HPDE6-E6E7 (cell line): ENCODE results near the gene UCKL1.

Experiments used
- DNase-seq: peaks from one replicate; pipeline ENCODE4 v3.0.0; 2011; ENCODE audit warnings: missing footprints; ENCODE audit errors: extremely low spot score

UCKL1 gene

DNA sequence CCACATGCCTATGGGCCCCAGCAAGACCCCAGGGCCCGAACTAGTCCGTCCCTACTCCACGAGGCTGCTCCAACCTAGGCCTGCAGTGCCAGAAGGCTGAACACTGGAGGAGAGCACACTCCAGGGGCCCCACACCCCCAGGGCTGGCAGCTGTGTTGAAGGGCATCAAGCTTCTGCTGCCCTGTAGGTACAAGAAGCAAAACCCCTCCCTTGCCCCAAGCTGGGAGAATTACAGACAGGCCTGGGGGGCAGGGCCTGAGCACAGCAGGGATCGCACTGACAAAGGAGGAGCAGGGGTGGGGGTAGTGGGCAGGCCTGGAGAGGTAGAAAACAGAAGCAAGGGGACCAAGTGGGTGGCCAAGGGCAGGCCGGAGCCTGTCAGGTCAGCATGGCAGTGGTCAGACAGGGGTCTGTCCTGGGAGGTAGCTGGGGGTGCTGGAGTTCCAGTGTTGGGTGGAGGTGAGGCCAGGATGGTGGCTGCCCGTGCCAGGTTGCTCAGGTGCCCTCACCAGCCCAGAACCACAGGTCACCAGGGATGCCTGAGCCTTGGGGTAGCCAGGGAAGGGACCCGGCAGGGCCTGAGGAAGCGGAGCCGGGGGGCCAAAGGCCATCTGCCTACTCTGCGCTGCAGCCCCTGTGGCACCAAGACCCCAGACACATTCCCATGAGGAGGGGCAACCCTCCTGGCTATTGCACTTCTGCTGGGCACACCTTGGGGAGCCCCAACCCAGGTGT, 2.9 kb upstream of the UCKL1 start:
- DNase-seq, result no peak

- no peak for DNase-seq
Observed at GRCh38 chr20:63958471-63958870, 2.3 kb upstream of the UCKL1 start.

GRCh38 chr20:63957690-63958441, 1.6 kb upstream of the UCKL1 start:
- DNase-seq, result peak; percentile 80

GRCh38 chr20:63957004-63957689, 931 bp upstream of the UCKL1 start:
- peak; percentile 85 for DNase-seq

- no peak for DNase-seq
Observed at GRCh38 chr20:63956664-63957003, 418 bp upstream of the UCKL1 start.

DNA sequence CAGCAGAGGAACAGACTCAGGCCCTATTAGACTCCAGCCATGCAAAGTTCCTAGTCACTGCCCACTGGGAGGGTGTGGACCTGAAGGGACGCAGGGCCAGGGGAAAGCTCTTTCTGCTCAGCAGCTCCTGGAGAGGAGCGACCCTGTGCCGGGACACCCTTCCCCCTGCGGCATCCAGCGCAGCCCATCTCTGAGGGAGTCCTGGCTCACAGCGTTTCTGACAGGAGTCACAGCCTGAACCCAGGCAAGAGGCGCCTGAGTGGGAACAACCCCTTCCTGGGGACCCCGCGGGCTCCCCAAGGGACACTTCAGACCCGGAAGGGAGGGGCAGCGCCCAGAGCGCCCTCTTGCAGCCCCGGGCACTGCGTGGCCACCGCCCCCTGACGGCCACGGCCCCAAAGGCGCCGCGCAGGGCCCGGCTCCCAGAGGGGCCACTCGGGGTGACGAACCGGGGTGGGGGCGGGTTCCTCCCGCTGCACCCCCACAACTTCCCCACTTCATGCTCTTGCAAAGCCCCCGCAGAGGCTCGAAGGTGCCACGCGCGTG, 862 bp downstream of the UCKL1 start:
- peak; percentile 47 for DNase-seq

GRCh38 chr20:63953764-63954429, 2.3 kb downstream of the UCKL1 start:
- no peak for DNase-seq

DNA sequence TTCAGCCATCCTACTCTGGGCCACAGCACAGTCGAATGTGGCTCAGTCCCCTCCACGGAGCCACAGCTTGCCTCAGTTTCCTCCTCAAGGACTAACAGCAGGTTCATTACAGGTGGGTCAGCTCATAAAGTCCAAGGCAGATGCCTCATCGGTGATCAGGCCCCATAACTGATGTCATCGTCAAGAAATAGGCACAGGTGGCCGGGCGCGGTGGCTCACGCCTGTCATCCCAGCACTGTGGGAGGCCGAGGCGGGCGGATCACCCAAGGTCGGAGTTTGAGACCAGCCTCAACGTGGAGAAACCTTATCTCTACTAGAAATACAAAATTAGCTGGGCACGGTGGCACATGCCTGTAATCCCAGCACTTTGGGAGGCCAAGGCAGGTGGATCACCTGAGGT, 3.4 kb downstream of the UCKL1 start:
- DNase-seq, result no peak

DNA sequence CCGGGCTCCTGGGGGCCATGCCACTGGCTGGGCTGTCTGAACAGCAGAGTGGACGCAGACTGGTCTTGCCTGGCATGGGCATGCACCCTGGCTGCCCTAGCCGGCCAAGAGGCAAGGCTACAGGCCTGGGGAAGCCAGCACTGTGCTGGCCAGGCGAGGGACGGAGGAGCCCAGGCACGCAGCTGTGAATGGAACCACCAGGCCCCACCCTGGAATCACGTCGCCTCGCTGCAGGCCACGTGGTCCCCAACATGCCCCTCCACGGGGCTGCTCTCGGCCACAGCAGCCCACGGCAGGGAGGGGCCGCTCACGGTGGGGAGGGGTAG, 4.0 kb downstream of the UCKL1 start:
- no peak for DNase-seq

- no peak for DNase-seq
Observed at GRCh38 chr20:63951398-63952209, 4.6 kb downstream of the UCKL1 start.

- no peak for DNase-seq
Observed at GRCh38 chr20:63950701-63951397, 5.4 kb downstream of the UCKL1 start.

- DNase-seq, result no peak
Observed at GRCh38 chr20:63947638-63948456, 8.4 kb downstream of the UCKL1 start.

DNA sequence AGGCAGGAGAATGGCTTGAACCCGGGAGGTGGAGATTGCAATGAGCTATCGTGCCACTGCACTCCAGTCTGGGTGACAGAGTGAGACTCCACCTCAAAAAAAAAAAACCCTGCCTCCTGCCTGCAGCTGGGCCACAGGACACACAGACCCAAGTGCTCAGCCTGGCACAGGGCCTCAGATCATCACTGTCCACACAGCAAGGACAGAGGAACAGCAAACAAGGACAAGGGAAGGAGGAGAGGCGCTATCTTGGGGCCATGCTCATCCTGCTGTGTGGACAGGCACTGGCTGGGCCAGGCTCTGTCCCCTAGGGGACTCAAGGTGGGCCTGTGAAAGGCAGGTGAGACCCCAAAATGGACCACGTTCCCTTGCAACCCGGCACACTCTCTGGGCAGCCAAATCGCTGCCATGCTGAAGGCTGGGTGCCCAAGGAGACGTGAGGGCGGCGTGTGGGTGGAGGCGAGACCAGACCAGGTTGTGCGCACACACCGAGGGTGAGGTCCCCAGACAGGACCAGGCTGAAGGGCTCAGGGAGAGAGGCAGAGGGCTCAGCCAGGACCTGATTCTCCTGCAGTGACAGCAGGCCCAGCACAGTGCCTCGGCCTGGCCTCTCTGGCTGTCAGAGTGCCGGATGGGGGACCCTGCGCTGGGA, 9.1 kb downstream of the UCKL1 start:
- no peak for DNase-seq

- no peak for DNase-seq
Observed at GRCh38 chr20:63945921-63946920, 10.0 kb downstream of the UCKL1 start.

- DNase-seq, result no peak
Observed at GRCh38 chr20:63945031-63945658, 11.1 kb downstream of the UCKL1 start.

DNA sequence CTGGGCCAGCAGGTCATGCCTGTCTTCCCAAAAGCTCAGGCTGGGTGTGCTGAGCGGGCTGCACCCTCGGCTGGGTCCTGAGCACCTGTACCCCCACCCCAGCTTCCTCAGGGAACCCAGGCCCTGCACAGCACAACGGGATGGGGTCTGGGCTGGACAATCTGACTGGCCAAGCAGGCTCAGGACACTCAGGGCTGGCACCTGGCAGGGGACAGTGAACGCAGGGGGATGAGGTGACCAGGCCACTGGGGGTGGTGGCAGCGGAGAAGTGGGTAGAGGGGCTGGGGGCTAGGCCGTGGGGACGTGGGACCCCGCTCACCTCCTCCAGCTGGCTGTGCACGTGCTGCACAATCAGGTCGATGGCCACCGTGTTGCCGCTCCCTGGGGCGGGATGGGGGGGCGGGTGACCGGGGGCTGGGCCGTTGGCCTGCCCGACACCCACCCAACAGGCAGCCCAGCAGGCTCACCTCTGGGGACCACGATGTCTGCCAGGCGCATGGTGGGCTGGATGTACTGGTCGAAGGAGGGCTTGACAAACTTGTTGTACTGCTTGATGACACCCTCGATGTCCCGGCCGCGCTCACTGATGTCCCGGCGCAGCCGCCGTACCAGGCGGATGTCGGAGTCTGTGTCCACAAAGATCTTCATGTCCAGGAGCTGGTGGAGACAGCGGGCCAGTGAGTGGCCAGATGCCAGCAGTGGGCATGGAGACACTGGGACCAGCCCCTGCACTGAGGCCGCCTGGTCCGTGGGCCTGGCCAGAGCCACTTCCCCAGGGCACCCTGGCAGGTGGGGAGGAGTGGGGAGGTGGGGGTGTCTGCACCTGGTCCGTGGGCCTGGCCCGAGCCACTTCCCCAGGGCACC, 11.9 kb downstream of the UCKL1 start:
- DNase-seq, result no peak

DNA sequence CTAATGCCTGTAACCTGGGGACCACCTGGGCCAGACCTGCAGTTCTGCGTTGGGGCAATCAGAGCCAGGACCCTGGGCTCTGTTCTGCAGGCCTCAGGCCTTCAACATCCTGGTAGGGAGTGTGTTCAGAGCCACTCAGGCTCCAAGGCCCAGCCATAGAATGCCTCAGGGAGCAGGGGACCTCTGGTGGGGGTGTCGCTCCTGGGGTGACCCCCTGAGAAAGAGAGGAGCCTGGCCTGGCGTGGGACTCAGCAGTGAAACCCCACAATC, 12.5 kb downstream of the UCKL1 start:
- DNase-seq, result no peak
